GM18499 (cell line): ENCODE results near the gene ADAMTS20.

Source experiments
- ATAC-seq: cut with Tn5 transposase; IDR thresholded peaks from one replicate; pipeline ENCODE4 v1.9.1; 2021; ENCODE audit warnings: moderate number of reproducible peaks; ENCODE audit not compliant: insufficient read depth, unreplicated experiment

The ADAMTS20 gene

DNA sequence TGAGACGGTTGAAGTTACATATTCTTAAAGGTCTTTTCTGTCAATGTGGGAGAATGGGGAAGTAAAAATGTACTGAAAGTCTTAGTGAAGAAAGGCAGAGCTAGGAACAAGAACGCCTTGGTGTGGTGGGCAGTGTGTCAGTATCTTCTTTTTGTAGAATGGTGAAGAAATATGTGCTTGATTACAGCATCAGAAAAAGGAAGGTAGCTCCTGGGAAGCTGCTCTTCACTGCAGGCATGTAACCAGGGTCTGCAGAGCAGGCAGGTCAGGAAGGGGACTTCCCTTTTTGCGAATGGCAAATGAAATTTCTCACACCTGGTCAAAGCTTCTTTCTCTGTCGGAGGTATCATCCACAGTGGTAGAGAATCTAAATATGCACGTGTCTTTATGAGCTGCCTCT lies 226.2 kb downstream of the ADAMTS20 start:
- ATAC-seq, result peak; percentile 67

DNA sequence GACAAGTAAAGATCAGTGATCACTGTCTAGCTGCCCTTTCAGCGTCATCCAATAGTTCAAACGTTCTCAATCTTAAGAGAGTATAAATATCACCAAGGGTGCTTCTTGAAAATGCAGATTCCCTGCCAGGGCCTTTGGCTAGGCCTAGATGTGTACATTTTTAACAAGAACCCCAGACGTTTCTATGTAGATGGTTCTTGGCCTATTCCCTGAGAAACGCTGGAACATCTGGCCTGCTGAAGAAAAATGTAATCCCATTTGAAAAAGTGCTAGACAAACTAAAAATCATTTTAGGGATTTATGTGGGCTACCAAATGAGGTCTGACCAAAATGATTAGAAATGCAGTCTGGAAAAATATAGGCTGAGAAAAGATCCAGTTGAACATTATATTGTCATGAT lies 231.7 kb downstream of the ADAMTS20 start:
- no peak for ATAC-seq

DNA sequence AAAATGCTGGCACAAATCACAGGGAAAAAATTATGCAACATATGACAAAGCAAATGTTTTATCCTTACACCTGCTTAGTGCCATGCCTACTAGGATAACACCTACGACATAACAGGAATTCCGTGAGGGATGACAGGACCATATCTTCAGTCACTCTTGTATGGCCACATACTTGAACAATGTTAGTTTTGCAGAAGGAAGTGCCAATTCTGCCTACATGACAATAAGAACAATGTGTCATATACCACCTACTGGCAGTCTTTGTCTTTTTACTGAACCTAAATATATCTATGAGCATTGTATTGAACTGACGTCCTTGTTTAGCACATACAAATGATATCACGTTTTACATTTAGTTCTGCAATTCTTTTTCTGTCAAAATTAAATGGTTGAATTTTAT lies 234.0 kb downstream of the ADAMTS20 start:
- ATAC-seq, result no peak

DNA sequence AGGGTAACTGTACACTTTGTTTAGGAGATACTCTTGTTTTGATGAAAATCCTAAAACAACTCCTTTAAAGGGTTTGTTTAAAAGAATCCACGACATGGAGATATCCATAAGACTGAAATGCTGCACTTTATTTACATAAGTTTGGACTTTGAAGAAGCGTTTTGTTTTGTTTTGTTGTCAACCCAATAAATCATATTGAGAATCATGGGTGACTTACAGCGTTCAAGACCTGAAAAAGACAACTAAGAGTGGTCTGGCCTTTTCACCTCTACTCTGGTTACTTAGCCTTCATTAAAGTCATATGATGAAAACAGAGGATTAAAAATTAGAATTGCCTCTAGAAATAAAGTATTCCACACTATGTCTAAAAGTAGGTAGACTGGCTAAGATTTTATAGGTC lies 234.8 kb downstream of the ADAMTS20 start:
- ATAC-seq, result no peak

DNA sequence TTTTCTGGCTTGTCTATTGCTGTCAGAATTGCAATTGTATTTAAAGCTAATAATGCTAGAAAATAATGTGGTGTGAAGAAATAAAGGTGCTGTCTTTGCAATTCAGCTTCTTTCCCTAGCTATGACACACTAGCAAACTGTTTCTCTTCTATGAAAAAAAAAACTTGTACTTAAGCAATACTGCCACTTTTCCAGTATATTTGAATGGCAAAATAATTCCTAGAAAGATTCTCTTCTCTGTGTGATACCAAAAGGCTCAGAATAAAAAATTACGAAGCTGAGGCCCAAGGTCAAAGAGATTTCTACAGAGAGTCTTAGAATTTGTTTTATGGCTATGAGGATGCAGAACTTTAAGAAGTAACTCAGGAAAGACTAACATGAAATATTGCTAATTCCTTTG lies 235.5 kb downstream of the ADAMTS20 start:
- no peak for ATAC-seq

DNA sequence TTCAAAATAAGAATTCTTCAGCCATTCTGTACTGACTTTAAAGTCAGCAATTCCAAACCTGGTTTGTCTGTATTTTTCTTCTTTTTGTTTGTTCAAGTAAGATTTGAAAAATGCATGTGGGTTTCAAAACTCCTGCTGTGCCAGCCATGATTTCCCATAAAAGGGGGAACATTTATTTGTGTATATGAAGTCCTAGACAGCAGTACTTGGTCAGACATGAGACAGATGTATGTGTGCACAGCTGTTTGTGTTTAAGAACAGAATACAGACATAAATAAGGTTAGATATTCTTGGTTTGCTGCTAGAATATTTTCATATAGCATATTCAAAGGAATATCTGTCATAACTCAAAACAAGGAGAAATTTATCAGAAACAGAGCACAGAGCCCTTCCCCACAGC lies 236.0 kb downstream of the ADAMTS20 start:
- ATAC-seq, result no peak

DNA sequence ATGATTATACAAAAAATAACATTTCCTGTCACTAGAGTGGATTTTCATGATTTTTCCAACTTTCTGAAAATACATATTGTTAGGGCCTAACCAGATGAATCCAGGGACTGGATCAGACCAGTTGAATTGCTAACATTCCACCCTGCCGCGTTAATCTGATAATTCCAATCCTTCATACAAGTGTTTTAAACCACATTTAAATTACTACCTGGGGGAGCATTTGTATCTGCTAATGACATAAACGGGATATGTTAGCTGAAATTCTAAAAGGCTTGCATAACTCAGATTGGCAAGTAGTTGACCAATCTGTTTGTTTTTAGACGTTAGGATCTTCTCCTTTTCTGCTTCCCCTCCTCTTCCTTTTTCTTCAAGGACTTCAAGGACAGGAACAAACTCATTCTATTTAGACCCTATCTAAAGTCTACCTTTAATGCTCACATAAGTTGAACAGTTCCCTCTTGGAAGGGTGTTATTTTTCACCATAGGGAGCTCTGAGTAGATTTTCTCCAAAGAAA lies 239.0 kb downstream of the ADAMTS20 start:
- ATAC-seq, result no peak

DNA sequence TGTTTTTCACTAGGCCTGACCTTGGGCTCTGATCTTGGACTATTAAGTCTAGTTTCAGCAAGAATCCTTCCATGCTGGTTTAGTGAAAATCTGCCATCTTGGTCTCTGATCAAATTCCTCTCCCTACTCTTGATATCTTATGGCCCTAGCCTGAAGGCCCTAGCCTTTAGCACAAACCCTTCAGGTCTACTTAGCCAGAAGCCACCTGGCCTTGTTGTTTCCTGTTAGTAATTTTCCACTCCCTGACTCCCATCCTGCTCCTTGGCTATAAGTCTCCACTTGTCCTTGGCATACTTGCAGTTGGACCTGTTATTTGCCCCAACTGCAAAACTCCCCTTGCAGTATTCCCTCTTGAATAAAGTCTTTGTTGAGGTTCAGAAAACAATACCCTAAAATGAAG lies 241.4 kb downstream of the ADAMTS20 start:
- ATAC-seq, result no peak

DNA sequence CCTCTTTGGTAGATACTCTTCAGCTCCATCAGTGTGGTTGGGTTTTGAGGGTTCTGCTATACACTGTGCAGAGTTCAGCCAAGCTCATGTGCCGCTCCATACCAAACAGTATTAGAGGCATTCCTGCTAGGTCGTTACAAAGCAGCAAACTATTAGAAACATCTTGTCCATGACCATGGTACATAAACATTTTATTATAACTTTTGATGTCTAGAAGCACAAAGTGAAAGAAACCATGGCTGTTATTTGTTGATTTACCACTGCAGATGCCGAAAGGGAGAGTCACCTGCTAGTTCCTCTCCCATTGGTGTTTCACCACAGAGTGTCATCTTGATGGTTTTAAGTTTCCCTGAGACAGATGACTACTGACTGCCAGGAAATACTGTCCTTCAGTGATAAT lies 242.0 kb downstream of the ADAMTS20 start:
- no peak for ATAC-seq

DNA sequence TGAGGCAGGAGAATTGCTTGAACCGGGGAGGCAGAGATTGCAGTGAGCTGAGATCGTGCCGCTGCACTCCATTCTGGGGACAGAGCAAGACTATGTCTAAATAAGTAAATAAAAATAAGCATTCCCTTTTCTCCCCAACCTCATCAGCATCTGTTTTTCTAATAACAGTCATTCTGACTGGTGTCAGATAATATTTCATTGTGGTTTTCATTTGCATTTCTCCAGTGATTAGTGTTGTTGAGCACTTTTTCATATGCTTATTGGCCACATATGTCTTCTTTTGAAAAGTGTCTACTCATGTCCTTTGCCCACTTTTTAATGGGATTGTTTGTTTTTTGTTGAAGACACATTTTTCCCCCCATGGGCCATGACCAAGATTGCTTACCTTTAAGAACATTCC lies 243.2 kb downstream of the ADAMTS20 start:
- ATAC-seq, result no peak

DNA sequence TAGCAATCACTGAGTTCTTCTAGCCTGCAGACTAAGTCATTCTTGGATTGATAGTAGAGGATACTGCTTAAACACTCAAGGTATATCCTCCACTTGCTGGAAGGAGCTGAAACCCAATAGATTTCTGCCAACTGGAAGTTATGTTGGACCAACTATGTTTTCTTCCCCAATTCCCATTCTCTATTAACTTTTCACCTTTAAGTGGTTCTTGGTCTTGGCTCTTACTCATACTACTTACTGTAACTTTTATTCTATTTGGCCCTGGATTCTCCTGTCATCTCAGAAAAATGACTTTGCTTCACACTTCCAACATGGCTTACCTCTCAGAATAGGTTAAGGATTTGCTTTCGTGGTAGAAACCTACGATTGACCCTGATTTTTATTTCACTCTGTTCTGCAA lies 244.9 kb downstream of the ADAMTS20 start:
- no peak for ATAC-seq

DNA sequence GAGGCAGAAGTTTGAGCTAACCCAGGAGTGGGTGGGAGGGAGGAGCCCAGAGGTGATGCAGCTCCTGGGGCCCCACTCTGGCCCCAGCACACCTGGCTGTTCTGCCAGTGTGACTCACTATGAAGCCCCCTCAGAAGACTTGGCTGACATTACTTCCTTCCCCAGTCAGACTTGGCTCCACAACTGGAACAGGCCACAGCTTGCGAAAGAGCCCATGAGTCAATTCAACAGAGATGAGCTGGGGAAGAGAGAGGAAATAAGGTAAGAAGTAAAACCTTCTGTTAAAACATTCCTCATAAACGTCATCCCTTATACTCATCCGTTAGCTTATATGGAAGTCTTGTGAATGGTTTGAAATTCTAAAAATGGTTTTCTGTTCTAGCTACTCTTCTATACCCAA lies 245.9 kb downstream of the ADAMTS20 start:
- ATAC-seq, result no peak

DNA sequence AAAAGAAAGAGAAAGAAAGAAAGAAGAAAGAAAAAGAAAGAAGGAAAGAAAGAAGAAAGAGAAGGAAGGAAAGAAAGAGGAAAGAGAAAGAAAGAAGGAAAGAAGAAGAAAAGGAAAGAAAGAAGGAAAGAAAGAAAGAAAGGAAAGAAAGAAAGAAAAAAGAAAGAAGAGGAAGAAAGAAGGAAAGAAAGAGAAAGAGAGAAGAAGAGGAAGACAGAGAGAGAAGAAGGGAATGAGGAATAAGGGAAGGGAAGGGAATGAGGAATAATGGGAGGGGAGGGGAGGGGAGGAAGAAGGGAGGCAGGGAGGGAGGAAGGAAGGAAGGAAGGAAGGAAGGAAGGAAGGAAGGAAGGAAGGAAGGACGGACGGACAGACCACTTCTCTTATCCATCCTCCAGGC lies 246.9 kb downstream of the ADAMTS20 start:
- no peak for ATAC-seq
